ENCODE results near the gene HUNK. TPM values are rescaled to one million over a fixed set of nuclear protein-coding genes. Genes with fewer than 3 reads are reported as not detected.
"Not testable (repeated sequence)": the region's sequence is repeated elsewhere in the genome, so short reads cannot be mapped to it uniquely, and the experiment has no call there.

Gene HUNK
- total RNA-seq, 1 experiment from 2014 or later, result 2.1 TPM

- intact Hi-C loops (cut with micrococcal nuclease; ENCODE audit: unreplicated experiment), result no loop called here
- Histone ChIP-seq H3K27me3 (replicated peaks; ENCODE audit: insufficient read depth, low read depth, low read length, poor library complexity) (no peaks in the 10 kb centered on the region), H3K4me1 (ENCODE audit: insufficient read depth, low read length, poor library complexity, severe bottlenecking) (no peaks in the 10 kb centered on the region), H3K9me3 (ENCODE audit: low read depth, low read length, poor library complexity, severe bottlenecking) (no peaks in the 10 kb centered on the region), H3K27ac (ENCODE audit: low read depth, low read length, poor library complexity, severe bottlenecking) (no peak overlapping the region), H3K36me3 (ENCODE audit: insufficient read depth, low read length, poor library complexity, severe bottlenecking) (no peaks in the 10 kb centered on the region), H3K4me3 (ENCODE audit: low read depth, low read length, poor library complexity, severe bottlenecking) (no peak overlapping the region)
- TF ChIP-seq CTCF (conservative IDR thresholded peaks at IDR 0.05; ENCODE audit: low read depth, low read length) (no peak), EZH2 (IDR thresholded peaks at IDR 0.05; ENCODE audit: borderline replicate concordance, low read depth, low read length, poor library complexity, severe bottlenecking) (no peak)
- POLR2A ChIA-PET (ENCODE audit: low non-redundant PET), result no interaction called here
- no peak for DNase-seq (ENCODE audit: low spot score)
- no TSS peak for BruUV-seq (replicated peaks)
- CTCF ChIA-PET, result no interaction called here
Observed at GRCh38 chr21:31945546-31945945, 72.7 kb downstream of the HUNK start.

GRCh38 chr21:31946231-31946630 is 73.4 kb downstream of the HUNK start:
- no peak for DNase-seq (ENCODE audit: low spot score)
- no peaks in the 10 kb centered on the region for H3K4me1 ChIP-seq (ENCODE audit: insufficient read depth, low read length, poor library complexity, severe bottlenecking)
- no peak overlapping the region for H3K4me3 ChIP-seq (ENCODE audit: low read depth, low read length, poor library complexity, severe bottlenecking)
- POLR2A ChIA-PET (ENCODE audit: low non-redundant PET), result no interaction called here
- intact Hi-C loops (cut with micrococcal nuclease; ENCODE audit: unreplicated experiment), result no loop called here
- H3K27ac ChIP-seq (ENCODE audit: low read depth, low read length, poor library complexity, severe bottlenecking), result no peak overlapping the region
- H3K27me3 ChIP-seq (replicated peaks; ENCODE audit: insufficient read depth, low read depth, low read length, poor library complexity), result no peaks in the 10 kb centered on the region
- H3K9me3 ChIP-seq (ENCODE audit: low read depth, low read length, poor library complexity, severe bottlenecking), result no peaks in the 10 kb centered on the region
- CTCF ChIA-PET, result no interaction called here
- BruUV-seq (replicated peaks), result no TSS peak
- TF ChIP-seq EZH2 (IDR thresholded peaks at IDR 0.05; ENCODE audit: borderline replicate concordance, low read depth, low read length, poor library complexity, severe bottlenecking), result no peak
- TF ChIP-seq CTCF (conservative IDR thresholded peaks at IDR 0.05; ENCODE audit: low read depth, low read length), result no peak
- H3K36me3 ChIP-seq (ENCODE audit: insufficient read depth, low read length, poor library complexity, severe bottlenecking), result no peaks in the 10 kb centered on the region

GRCh38 chr21:31946876-31947550 is 74.2 kb downstream of the HUNK start:
- H3K27ac ChIP-seq (ENCODE audit: low read depth, low read length, poor library complexity, severe bottlenecking); H3K27me3 ChIP-seq (replicated peaks; ENCODE audit: insufficient read depth, low read depth, low read length, poor library complexity); H3K4me3 ChIP-seq (ENCODE audit: low read depth, low read length, poor library complexity, severe bottlenecking); H3K9me3 ChIP-seq (ENCODE audit: low read depth, low read length, poor library complexity, severe bottlenecking); BruUV-seq (replicated peaks); H3K36me3 ChIP-seq (ENCODE audit: insufficient read depth, low read length, poor library complexity, severe bottlenecking); H3K4me1 ChIP-seq (ENCODE audit: insufficient read depth, low read length, poor library complexity, severe bottlenecking); DNase-seq (ENCODE audit: low spot score); POLR2A ChIA-PET (ENCODE audit: low non-redundant PET); CTCF ChIA-PET; intact Hi-C loops (cut with micrococcal nuclease; ENCODE audit: unreplicated experiment): not testable (repeated sequence)

GRCh38 chr21:31948676-31949075 is 75.9 kb downstream of the HUNK start:
- CTCF ChIA-PET, result no interaction called here
- BruUV-seq (replicated peaks), result no TSS peak
- intact Hi-C loops (cut with micrococcal nuclease; ENCODE audit: unreplicated experiment), result no loop called here

More at GRCh38 chr21:31948676-31949075, 75.9 kb downstream of the HUNK start:
- Histone ChIP-seq H3K9me3 (ENCODE audit: low read depth, low read length, poor library complexity, severe bottlenecking) (no peaks in the 10 kb centered on the region), H3K27me3 (replicated peaks; ENCODE audit: insufficient read depth, low read depth, low read length, poor library complexity) (no peaks in the 10 kb centered on the region), H3K27ac (ENCODE audit: low read depth, low read length, poor library complexity, severe bottlenecking) (no peak overlapping the region), H3K4me1 (ENCODE audit: insufficient read depth, low read length, poor library complexity, severe bottlenecking) (no peaks in the 10 kb centered on the region), H3K4me3 (ENCODE audit: low read depth, low read length, poor library complexity, severe bottlenecking) (no peak overlapping the region), H3K36me3 (ENCODE audit: insufficient read depth, low read length, poor library complexity, severe bottlenecking) (no peaks in the 10 kb centered on the region)
- DNase-seq (ENCODE audit: low spot score), result no peak
- TF ChIP-seq CTCF (conservative IDR thresholded peaks at IDR 0.05; ENCODE audit: low read depth, low read length) (no peak), EZH2 (IDR thresholded peaks at IDR 0.05; ENCODE audit: borderline replicate concordance, low read depth, low read length, poor library complexity, severe bottlenecking) (no peak)
- POLR2A ChIA-PET (ENCODE audit: low non-redundant PET), result no interaction called here
